Immature natural killer cell (primary cell): Measurements from ENCODE around the gene PHC3. TPM values are rescaled to one million over a fixed set of nuclear protein-coding genes. Genes with fewer than 3 reads are reported as not detected.

Experiments
- DNase-seq, 3 donors: peaks; one replicate each; pipeline ENCODE4 v3.0.0; 2022; ENCODE audit warnings: mixed read lengths in 1 of 3
- H3K27ac Mint-ChIP-seq, 6 donors: one replicate each; pipeline ENCODE4 v1.8.0; 2020; ENCODE audit warnings: mixed read lengths in 6 of 6, mild to moderate bottlenecking in 5 of 6, inconsistent platforms in 4 of 6, moderate library complexity in 3 of 6
- H3K27me3 Mint-ChIP-seq, 3 donors: one replicate each; pipeline ENCODE4 v1.8.0; 2020 to 2021; ENCODE audit warnings: low read depth in 3 of 3, mild to moderate bottlenecking in 3 of 3, mixed read lengths in 3 of 3, moderate library complexity in 3 of 3, inconsistent platforms in 1 of 3
- H3K36me3 Mint-ChIP-seq, 3 donors: one replicate each; pipeline ENCODE4 v1.8.0; 2020; ENCODE audit warnings: mixed read lengths in 3 of 3, inconsistent platforms in 2 of 3, mild to moderate bottlenecking in 2 of 3
- H3K4me1 Mint-ChIP-seq, 2 donors: one replicate each; pipeline ENCODE4 v1.8.0; 2020; ENCODE audit warnings: inconsistent platforms in 2 of 2, mild to moderate bottlenecking in 2 of 2, mixed read lengths in 2 of 2, moderate library complexity in 1 of 2
- H3K4me3 Mint-ChIP-seq, 5 donors: one replicate each; pipeline ENCODE4 v1.8.0; 2020; ENCODE audit warnings: mild to moderate bottlenecking in 5 of 5, mixed read lengths in 5 of 5, inconsistent platforms in 3 of 5, moderate library complexity in 3 of 5
- H3K9me3 Mint-ChIP-seq, 6 donors: one replicate each; pipeline ENCODE4 v1.8.0; 2020; ENCODE audit warnings: mild to moderate bottlenecking in 6 of 6, mixed read lengths in 6 of 6, inconsistent platforms in 4 of 6, moderate library complexity in 3 of 6
- polyA plus RNA-seq, 3 donors: library from polyadenylated mRNA; unstranded; fragments of 300-500 nt; fragmentation: Illumina TruSeq; gene quantifications; one replicate each; pipeline ENCODE4 v1.2.3, GENCODE V29; 2021

Gene PHC3
- polyA plus RNA-seq, 3 donors from 2014 or later, result 18.2 to 37.2 (median 19.0) TPM

DNA sequence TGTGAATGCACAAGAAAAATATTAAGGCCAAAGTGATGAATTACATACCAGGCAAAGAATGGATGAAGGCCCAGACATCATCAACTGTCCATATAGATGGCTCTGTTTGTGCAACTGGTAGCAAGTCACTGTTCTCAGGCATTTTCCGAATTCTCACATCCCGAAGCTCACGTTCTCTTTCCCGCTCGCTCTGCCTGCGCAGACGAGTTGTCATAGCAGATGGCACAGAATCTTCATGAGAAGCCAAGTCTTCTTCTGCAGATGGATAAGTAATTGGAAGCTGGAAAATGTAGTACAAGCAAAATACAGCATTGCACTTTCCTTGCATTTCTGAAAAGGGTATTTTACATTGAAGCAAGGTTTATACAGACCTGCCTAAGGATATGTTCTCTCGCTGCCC lies 79.1 kb downstream of the PHC3 start:
- Mint-ChIP-seq H3K36me3 (peaks cover 14 to 39% (median 18%) of the 10 kb centered on the region in 3 donors), H3K27me3 (peaks cover 0 to 1% (median 0%) of the 10 kb centered on the region in 3 donors), H3K4me3 (no peak overlapping the region), H3K27ac (peak overlapping the region in 1 of 6 donors; percentile 23), H3K9me3 (no peaks in the 10 kb centered on the region), H3K4me1 (peaks cover 0 to 2% of the 10 kb centered on the region in 2 donors)
- no peak for DNase-seq

DNA sequence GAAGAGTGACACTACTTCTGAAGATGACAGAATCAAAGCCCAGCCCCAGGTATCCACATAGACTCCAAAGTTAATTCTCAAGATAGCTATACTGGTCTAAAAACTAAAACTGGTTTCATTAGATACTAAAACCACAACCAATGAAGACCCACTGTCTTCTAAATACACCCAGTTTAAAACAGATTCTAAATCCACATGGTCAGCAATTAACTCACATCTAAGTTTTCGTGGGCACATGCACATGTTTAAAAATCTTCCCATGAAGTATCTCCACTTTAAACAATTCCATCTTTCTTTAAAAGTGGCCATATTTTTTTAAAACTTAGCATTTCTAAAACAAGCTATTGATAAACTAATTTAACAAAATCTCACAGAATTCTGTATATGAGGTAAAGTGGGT lies 80.6 kb downstream of the PHC3 start:
- Mint-ChIP-seq H3K4me1 (no peaks in the 10 kb centered on the region), H3K9me3 (no peaks in the 10 kb centered on the region), H3K27ac (peak overlapping the region in 1 of 6 donors; percentile 12), H3K27me3 (peaks cover 0 to 1% (median 0%) of the 10 kb centered on the region in 3 donors), H3K4me3 (no peak overlapping the region), H3K36me3 (peaks cover 24 to 52% (median 26%) of the 10 kb centered on the region in 3 donors)
- no peak for DNase-seq

DNA sequence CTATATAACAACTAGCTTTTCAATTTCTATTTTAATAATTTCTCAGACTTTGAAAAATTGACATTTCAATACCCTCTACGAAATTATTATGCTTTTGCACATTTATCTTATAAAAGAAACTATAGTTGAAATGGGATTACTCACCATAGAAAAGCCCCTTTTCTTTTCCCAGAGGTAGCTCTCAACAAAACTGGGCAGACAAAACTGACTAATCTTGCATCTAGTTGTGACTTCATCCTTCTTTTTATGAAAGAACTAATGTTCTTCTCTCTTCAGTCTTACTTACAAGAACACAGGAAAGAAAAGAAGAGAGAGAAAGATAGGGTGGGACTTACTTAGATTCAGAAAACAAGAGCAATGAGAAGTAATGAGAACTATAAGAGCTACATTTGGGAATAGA lies 82.8 kb downstream of the PHC3 start:
- Mint-ChIP-seq H3K27me3 (peaks cover 0 to 2% (median 0%) of the 10 kb centered on the region in 3 donors), H3K36me3 (peaks cover 26 to 72% (median 28%) of the 10 kb centered on the region in 3 donors), H3K9me3 (no peaks in the 10 kb centered on the region), H3K4me3 (no peak overlapping the region), H3K4me1 (peaks cover 0 to 9% of the 10 kb centered on the region in 2 donors), H3K27ac (peak overlapping the region in 3 of 6 donors; percentile 12 to 53 (median 40))
- DNase-seq, result no peak

DNA sequence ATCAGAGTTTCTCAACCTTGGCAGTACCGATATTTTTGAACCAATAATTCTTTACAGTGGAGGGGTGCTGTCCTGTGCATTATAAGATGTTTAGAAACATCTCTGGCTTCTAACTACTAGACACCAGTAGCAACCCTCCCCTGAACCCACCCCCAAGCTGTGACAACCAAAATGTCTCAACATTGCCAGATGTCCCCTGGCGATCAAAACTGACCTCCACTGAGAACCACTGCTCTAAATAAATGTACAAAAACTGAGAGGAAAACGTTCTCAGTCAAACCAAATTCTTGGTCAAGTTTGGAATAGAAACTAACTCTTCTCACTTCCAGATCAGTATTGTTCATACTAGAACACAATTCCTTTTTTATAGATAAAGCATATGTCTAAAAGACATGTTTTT lies 85.2 kb downstream of the PHC3 start:
- Mint-ChIP-seq H3K27ac (no peak overlapping the region), H3K9me3 (no peaks in the 10 kb centered on the region), H3K4me3 (no peak overlapping the region), H3K4me1 (peaks cover 0 to 20% of the 10 kb centered on the region in 2 donors), H3K36me3 (peaks cover 15 to 67% (median 18%) of the 10 kb centered on the region in 3 donors), H3K27me3 (peaks cover 0 to 2% (median 0%) of the 10 kb centered on the region in 3 donors)
- no peak for DNase-seq

DNA sequence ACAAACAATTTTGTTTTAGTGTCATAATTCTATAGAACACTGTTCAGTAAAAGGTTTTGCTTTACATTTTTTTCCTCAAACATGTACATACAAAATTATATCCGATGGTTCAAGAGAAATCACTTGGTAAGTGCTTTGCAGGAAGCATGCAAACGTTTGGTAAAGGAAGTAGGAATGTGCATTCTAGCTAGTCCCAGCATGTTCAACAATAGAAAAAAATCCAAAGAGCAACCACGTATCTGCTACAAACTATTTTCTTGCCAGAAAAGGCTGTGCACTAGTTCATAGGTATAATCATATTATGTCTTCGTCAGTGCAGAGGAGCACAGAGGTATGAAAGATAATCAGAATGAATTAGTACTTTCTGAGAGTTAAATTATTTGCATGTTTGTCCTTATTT lies 85.8 kb downstream of the PHC3 start:
- peaks cover 1 to 20% of the 10 kb centered on the region in 2 donors for H3K4me1 Mint-ChIP-seq
- H3K9me3 Mint-ChIP-seq, result no peaks in the 10 kb centered on the region
- no peak for DNase-seq
- H3K4me3 Mint-ChIP-seq, result no peak overlapping the region
- peaks cover 0 to 2% (median 0%) of the 10 kb centered on the region in 3 donors for H3K27me3 Mint-ChIP-seq
- peaks cover 12 to 63% (median 13%) of the 10 kb centered on the region in 3 donors for H3K36me3 Mint-ChIP-seq
- H3K27ac Mint-ChIP-seq, result no peak overlapping the region

DNA sequence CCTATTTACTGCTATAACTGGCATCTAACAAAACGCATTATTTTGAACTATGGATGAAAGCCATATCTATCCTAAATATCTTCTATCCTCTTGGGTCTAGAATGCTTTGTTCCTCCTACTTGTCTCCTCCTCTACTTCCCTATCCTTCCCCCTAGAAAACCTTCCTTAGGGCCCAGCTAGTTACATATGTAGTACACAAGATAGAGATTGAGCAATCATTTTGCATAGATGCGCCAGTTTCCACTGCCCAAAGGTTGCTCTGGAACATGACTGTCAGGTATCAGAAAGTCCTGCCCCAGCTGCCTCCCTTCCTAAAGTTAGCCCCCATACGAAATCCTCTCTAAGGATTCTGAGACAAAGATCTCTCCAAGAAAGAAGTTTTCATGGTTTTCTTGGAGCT lies 88.6 kb downstream of the PHC3 start:
- Mint-ChIP-seq H3K27me3 (peaks cover 0 to 2% (median 0%) of the 10 kb centered on the region in 3 donors), H3K4me3 (no peak overlapping the region), H3K36me3 (peaks cover 10 to 48% (median 12%) of the 10 kb centered on the region in 3 donors), H3K27ac (peak overlapping the region in 3 of 6 donors; percentile 6 to 42 (median 17)), H3K9me3 (no peaks in the 10 kb centered on the region), H3K4me1 (peaks cover 1 to 20% of the 10 kb centered on the region in 2 donors)
- DNase-seq, result no peak

DNA sequence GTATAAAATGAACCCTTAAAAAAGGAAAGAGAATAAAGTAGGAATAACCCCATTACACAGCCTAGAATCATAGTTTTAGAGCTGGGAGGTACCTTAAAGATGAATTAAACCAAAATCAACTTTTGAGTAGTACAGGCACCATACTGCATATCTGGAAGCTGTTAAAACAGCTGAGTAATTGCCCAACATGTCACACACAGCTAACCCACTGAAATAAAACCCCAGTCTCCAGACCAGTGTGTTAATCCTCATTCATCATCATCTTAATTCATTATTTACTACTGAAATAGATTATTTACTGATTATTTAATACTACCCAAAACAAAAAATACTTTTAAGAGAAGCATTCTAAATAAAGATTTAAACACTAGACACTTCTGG lies 90.9 kb downstream of the PHC3 start:
- Mint-ChIP-seq H3K27me3 (peaks cover 0 to 2% (median 1%) of the 10 kb centered on the region in 3 donors), H3K4me3 (no peak overlapping the region), H3K4me1 (peaks cover 1 to 20% of the 10 kb centered on the region in 2 donors), H3K27ac (peak overlapping the region in 2 of 6 donors; percentile 39 to 55), H3K9me3 (no peaks in the 10 kb centered on the region), H3K36me3 (peaks cover 5 to 35% (median 6%) of the 10 kb centered on the region in 3 donors)
- DNase-seq, result no peak

DNA sequence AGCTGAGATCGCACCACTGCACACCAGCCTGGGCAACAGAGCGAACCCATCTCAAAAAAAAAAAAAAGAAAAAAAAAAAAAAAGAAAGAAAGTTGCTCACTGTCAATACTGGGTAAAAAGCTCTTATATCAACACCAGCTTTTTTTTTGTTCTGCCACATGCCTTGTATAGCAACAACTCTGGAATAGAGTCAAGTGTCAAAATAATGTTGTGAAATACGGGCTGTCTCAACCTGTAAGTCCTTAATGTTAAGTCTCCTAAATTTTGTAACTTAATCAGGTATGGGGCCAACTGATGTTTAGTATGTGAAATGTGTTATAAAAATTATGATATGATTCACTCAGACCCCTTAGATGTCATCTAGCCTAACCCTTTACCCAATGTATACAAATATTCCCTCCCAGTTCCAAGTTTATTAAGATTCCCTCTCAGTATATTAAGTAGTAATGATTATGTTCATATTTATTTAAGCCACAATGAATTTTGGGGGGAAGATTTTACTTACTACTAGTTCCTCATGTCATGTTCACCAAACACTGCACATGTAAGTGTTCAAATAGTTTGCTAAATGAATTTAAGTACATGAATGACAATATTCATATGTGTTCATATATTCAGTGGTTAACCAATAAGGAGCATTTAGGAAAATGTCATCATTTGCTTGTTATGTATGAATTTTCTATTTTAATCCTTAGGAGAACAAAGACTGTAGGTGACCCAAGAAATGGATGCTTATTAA lies 91.5 kb downstream of the PHC3 start:
- Mint-ChIP-seq H3K27me3 (peaks cover 0 to 2% (median 0%) of the 10 kb centered on the region in 3 donors), H3K4me1 (peaks cover 1 to 20% of the 10 kb centered on the region in 2 donors), H3K36me3 (peaks cover 3 to 32% (median 8%) of the 10 kb centered on the region in 3 donors), H3K27ac (no peak overlapping the region), H3K4me3 (no peak overlapping the region), H3K9me3 (no peaks in the 10 kb centered on the region)
- DNase-seq, result no peak

DNA sequence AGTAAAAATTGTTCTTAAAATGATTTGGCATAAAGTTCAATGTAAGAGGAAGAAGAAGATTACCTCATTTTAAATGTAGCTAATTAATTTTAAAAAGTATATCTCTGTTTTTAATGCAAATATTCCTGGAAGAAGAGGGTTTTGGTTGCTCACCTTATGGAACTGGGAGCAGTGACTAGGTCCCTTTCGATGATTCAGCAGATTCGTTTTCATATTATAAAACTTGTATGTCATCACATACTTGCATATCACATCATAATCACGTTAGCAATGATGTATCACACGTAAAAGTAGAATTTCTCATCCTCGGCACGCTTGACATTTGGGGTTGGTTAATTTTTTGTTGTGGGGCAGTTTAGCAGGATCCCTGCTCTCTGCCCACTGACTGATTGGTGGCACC lies 96.1 kb downstream of the PHC3 start:
- H3K27ac Mint-ChIP-seq, result peak overlapping the region in 2 of 6 donors; percentile 26 to 29

DNA sequence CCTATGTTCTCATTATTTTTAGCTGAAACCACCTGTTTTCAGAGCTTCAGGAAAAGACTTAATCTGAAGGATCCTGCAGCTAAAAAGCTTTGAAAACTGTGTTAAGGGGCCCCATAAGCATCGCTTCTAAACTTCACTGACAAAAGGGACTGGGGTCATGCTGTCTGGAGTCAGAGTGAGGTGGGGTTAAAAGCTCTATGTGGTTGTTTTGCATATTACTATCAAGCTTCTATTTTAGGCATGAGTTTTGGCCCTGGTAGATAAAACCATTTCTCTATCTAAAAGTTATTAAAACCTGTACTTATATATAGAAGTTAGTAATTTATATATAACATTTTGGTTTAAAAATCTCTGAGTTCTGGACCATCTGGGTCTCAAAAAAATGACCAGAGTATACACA lies 98.2 kb downstream of the PHC3 start:
- no peak for DNase-seq
- peak overlapping the region in 1 of 6 donors; percentile 27 for H3K27ac Mint-ChIP-seq
- H3K36me3 Mint-ChIP-seq, result peaks cover 8 to 24% (median 20%) of the 10 kb centered on the region in 3 donors
- no peak overlapping the region for H3K4me3 Mint-ChIP-seq
- peaks cover 0 to 1% of the 10 kb centered on the region in 2 donors for H3K4me1 Mint-ChIP-seq
- peaks cover 0 to 5% (median 0%) of the 10 kb centered on the region in 3 donors for H3K27me3 Mint-ChIP-seq
- H3K9me3 Mint-ChIP-seq, result no peaks in the 10 kb centered on the region

More for the DNA sequence above, 96.1 kb downstream of the PHC3 start:
- Mint-ChIP-seq H3K4me1 (no peaks in the 10 kb centered on the region), H3K36me3 (peaks cover 8 to 29% (median 20%) of the 10 kb centered on the region in 3 donors), H3K4me3 (no peak overlapping the region), H3K9me3 (no peaks in the 10 kb centered on the region), H3K27me3 (peaks cover 0 to 3% (median 0%) of the 10 kb centered on the region in 3 donors)
- no peak for DNase-seq

DNA sequence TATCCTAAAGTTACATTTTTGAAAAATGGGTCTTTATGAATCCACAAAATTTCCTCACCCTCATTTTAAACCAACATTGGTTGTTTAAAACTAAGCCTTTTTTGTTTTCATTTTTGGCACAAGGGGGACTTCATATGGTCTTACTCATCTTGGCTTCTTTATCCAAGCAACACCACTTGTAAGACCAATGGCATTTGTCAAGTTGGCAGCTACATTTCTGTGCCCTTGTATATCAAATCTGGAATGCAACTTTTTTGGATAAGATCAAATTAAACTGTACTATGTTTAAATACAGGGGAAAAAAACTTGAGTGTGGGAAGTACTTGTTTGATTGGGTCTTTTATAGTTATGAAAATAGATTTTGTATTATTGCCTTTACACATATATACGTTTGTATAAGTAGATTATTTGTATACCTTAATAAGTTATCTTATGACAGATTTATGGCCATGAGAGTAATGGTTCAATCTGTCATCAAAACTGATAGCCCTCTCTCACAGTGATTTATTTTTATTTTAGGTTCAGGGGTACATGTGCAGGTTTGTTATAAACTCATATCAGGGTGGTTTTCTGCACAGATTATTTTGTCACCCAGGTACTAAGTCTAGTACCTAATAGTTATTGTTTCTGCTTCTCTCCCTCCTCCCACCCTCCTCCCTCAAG lies 100.3 kb downstream of the PHC3 start:
- Mint-ChIP-seq H3K27me3 (peaks cover 0 to 5% (median 0%) of the 10 kb centered on the region in 3 donors), H3K4me3 (no peak overlapping the region), H3K36me3 (peaks cover 16 to 26% (median 16%) of the 10 kb centered on the region in 3 donors), H3K9me3 (no peaks in the 10 kb centered on the region), H3K27ac (no peak overlapping the region), H3K4me1 (peaks cover 0 to 1% of the 10 kb centered on the region in 2 donors)
- DNase-seq, result no peak

DNA sequence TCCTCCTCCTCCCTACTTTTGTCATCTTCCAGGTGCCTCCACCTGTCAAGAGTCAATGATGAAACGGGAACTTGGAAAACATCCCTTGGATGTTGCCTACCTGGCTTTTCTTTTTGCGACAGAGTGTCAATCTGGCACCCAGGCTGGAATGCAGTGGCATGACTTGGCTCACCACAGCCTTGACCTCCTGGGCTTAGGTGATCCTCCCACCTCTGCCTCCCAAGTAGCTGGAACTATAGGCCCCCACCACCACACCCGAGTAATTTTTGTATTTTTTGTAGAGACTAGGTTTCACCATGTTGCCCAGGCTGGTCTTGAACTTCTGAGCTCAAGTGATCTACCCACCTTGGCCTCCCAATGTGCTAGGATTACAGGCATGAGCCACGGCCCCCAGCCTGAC lies 100.9 kb downstream of the PHC3 start:
- no peak overlapping the region for H3K27ac Mint-ChIP-seq

DNA sequence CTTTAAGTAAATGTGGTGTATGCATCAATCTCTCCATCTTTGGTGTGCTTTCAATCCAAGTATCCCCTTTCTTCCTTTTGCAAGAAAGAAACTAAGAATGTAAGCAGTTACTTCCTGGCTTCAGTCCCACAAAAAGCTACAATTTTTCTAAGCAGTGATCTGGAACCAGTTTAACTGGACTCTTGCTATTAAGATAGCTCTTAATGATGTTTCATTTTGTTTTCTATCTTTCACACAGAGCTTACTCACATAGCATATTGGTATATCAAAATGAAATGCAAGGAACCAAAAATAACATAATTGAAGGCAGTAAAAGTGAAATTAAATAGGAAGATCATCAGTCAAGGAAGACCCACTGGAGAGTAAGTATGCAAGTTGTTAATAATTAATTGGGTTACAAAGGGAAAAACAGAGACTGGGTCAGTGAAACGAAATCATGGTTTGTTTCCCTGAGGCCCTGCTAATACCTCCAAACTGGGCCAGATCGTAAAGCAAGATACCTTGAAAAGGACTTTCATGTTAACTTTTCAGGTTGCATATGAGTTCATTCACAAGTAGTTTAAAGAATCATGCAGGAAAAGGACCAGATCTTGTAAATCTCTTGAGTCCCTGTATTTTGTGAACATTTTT lies 101.9 kb downstream of the PHC3 start:
- Mint-ChIP-seq H3K36me3 (peaks cover 13 to 24% (median 13%) of the 10 kb centered on the region in 3 donors), H3K4me3 (no peak overlapping the region), H3K9me3 (no peaks in the 10 kb centered on the region), H3K27ac (no peak overlapping the region), H3K4me1 (peaks cover 0 to 1% of the 10 kb centered on the region in 2 donors), H3K27me3 (peaks cover 0 to 3% (median 2%) of the 10 kb centered on the region in 3 donors)
- no peak for DNase-seq

More for the DNA sequence above, 100.9 kb downstream of the PHC3 start:
- H3K36me3 Mint-ChIP-seq, result peaks cover 14 to 23% (median 15%) of the 10 kb centered on the region in 3 donors
- peaks cover 0 to 4% (median 1%) of the 10 kb centered on the region in 3 donors for H3K27me3 Mint-ChIP-seq
- H3K4me3 Mint-ChIP-seq, result no peak overlapping the region
- H3K9me3 Mint-ChIP-seq, result no peaks in the 10 kb centered on the region
- DNase-seq, result no peak
- H3K4me1 Mint-ChIP-seq, result peaks cover 0 to 1% of the 10 kb centered on the region in 2 donors
